CD4-positive, alpha-beta T cell treated with Interleukin-1 beta for 1 hour (primary cell): ENCODE measurements around the gene CYP2W1.
"Not testable (repeated sequence)": the region's sequence is repeated elsewhere in the genome, so short reads cannot be mapped to it uniquely, and the experiment has no call there.

Source experiments
- DNase-seq, 2 donors: peaks; one replicate each; pipeline ENCODE4 v3.0.0-alpha.2; 2020 to 2022

CYP2W1 gene

DNA sequence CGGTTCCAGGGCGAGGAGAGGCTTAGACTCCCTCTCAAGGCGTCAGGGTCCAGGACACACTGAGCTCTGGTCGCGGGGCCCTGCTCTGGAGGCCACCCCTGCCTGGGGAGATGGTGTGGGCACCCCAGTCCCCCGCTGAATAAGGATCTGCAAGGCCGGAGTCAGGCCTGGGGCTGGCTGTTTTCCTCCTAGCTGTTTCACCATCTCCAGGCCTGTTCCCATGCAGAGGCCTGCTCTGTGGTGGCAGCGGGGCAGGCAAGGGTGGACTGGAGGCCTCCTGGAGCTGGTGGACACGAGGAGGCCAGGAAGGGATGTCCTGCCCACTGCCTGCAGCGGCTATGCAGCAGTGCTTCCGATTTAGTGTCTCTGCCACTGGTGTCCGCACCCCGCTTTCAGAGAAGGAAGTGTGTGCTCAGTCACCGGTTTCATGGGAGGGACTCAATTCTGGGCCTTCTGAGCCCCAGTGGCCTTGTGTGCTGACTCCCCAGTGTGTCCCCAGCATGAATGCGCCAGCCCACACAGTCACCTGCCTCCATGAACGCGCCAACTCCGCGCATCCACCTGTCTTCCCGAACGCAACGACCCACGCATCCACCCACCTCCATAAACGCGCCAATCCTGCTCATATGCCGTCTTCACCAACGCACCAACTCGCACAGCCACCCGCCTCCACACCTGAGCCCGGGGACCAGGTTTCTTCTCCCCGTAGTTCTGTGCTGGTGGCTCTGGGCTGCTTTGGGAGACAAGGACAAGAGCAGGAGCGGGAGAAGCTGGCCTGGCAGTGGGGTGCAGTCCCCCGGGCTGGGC lies 46.9 kb downstream of the CYP2W1 start:
- DNase-seq = peak in 1 of 2 donors; percentile 31

DNA sequence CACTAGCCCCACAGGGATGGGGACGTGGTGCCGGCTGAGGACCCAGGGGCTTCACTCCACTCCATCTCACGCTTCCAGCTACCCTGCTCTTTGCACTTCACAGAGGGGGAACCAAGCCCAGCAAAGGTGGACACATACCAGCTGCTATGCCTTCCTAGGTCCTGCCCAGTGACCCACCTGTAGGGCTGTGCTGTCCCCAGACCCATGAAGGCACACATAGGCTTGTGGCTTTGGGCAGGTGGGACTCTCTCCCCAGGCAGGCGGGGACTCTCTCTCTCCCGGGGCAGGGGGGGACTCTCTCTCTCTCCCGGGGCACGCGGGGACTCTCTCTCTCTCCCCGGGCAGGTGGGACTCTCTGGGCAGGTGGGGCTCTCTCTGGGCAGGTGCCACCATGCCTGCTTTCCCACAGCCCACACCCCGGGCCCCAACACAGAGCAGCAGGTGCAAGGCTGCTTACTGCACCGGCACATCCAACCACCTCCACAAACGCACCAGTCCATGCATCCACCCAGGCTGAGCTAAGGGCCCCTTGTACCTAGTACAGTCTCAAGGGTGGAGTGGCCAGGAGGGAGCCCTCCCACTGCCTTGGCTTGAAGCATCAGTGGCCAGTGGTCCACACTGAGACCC lies 47.6 kb downstream of the CYP2W1 start:
- DNase-seq = no peak

- no peak for DNase-seq
These were observed 48.9 kb downstream of the CYP2W1 start for GRCh38 chr7:1031716-1032455.

DNA sequence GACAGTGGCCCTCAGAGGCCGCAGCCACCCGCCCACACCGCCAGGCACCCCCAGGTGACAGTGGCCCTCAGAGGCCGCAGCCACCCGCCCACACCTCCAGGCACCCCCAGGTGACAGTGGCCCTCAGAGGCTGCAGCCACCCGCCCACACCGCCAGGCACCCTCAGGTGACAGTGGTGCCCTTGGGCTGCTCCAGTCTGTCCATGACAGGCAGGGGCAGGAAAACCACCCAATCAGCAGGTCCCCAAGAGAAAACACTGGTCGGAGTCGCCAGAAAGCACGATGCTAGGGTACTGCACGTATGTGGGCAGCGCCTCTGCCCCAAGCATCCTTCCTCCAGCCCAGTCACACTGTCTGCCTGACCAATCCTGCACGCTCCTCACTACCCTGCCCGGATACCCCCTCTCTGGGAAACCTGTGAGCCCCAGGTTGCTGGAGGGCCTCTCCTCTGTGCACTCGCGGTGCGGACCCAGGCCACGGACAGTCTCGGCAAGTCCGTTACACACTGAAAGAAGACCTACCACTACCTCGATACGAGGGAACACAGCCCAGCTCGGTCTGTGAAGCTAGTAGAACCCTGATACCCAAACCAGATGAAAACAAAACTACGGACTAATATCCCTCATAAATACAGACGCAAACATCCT lies 49.7 kb downstream of the CYP2W1 start:
- no peak for DNase-seq

DNA sequence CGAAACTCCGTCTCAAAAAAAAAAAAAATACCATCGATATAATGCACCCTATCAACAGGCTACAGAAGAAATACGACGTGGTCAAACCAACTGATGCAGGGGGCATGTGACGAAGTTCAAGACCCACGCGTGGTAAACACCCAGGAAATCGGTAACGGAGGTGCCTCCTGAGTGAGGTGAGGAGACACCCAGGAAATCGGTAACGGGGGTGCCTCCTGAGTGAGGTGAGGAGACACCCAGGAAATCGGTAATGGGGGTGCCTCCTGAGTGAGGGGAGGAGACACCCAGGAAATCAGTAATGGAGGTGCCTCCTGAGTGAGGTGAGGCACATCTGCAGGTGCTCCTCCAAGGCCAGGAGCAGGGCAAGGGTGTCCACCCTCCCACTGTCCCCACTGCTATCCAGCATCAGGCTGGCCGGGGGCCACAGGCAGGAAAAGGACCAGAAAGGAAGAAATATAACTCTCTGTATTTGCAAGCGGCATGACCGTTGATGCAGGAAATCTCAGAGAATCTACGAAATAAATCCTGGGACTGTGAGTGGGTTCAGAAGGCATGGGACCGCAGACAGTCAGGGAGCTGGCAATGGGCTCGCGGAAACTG lies 50.7 kb downstream of the CYP2W1 start:
- peak; percentile 47 to 71 for DNase-seq

DNA sequence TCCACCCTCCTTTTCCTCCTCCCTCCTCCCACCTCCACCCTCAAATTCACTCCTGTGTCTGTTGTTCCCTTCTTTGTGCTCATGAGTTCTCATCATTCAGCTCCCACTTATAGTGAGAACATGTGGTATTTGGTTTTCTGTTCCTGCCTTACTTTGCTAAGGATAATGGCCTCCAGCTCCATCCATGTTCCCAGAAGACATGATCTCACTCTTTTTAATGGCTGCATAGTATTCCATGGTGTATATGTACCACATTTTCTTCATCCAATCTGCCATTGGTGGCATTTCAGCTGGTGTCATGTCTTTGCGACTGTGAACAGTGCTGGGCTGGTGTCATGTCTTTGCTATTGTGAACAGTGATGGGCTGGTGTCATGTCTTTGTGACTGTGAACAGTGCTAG lies 51.8 kb downstream of the CYP2W1 start:
- DNase-seq = not testable (repeated sequence)

DNA sequence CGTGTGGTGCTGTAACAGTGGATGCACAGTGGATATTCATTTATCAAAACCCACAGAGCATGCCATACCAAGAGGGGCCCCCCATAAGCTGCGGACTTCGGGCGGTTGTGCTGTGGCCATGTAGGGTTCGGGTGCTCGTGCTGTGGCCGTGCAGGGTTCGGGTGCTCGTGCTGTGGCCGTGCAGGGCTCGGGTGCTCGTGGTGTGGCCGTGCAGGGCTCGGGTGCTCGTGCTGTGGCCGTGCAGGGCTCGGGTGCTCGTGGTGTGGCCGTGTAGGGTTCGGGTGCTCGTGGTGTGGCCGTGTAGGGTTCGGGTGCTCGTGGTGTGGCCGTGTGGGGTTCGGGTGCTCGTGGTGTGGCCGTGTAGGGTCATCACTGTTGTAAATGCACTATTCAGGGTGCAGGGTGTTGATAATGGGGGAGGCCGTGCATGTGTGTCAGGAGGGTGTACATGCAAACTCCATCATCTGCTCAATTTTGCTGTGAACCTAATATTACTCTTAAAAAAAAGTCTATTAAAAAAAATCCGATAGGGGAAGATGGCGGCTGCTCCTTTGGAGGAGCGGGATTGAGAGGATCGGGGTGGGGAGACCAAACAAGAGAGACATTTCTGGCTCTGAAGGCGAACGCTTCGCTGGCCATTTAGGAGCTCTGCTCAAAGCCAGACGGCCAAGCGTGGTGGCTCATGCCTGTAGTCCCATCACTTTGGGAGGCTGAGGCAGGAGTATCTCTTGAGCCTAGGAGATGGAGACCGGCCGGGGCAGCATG lies 53.4 kb downstream of the CYP2W1 start:
- not testable (repeated sequence) for DNase-seq
